GM12872 (cell line): Measurements from ENCODE around the gene NCAPG2.

Experiments used
- CTCF ChIP-seq: IDR thresholded peaks from 3 replicates; pipeline ENCODE4 v1.5.1; 2011; ENCODE audit warnings: low read depth, mild to moderate bottlenecking, low read length, moderate library complexity; ENCODE audit not compliant: insufficient read depth

The NCAPG2 gene

GRCh38 chr7:158657189-158657746 is 47.3 kb downstream of the NCAPG2 start:
- TF ChIP-seq CTCF: no peak

- no peak for TF ChIP-seq CTCF
Observed at GRCh38 chr7:158655931-158656441, 48.6 kb downstream of the NCAPG2 start.

- TF ChIP-seq CTCF: no peak
Observed at GRCh38 chr7:158655507-158655906, 49.1 kb downstream of the NCAPG2 start.

GRCh38 chr7:158651968-158652565 is 52.5 kb downstream of the NCAPG2 start:
- no peak for TF ChIP-seq CTCF

GRCh38 chr7:158650821-158651225 is 53.8 kb downstream of the NCAPG2 start:
- no peak for TF ChIP-seq CTCF

- TF ChIP-seq CTCF: no peak
Observed at GRCh38 chr7:158649279-158649678, 55.3 kb downstream of the NCAPG2 start.

- no peak for TF ChIP-seq CTCF
Observed at GRCh38 chr7:158648787-158649186, 55.8 kb downstream of the NCAPG2 start.
